IMR-90 (cell line): Measurements from ENCODE around the gene PIEZO2. TPM values are rescaled to one million over a fixed set of nuclear protein-coding genes. Genes with fewer than 3 reads are reported as not detected.

Experiments
- ATAC-seq: fragments of 200-7000 bp; cut with Tn5 transposase; 2 replicates; pipeline ENCODE4 v1.9.1; 2020; ENCODE audit warnings: low read depth, mild to moderate bottlenecking, moderate library complexity
- BruUV-seq: library from RNA; stranded (reverse); fragments of 400-500 nt; replicated peaks from 2 replicates; lab custom pipeline; 2021; lab: Mats Ljungman, UMichigan
- CTCF ChIA-PET: fragments of 300-600 bp; formaldehyde crosslinking; extraction: SDS; loops from one replicate; lab custom pipeline; 2021; ENCODE audit warnings: antibody characterized with exemption; lab: Yijun Ruan, JAX
- POLR2A ChIA-PET: fragments of 300-600 bp; sonication (Branson Sonifier 250); formaldehyde crosslinking; loops from one replicate; lab custom pipeline; 2022; ENCODE audit warnings: antibody characterized with exemption; ENCODE audit not compliant: unreplicated experiment; lab: Charles Lee
- DNase-seq: peaks from one replicate; pipeline ENCODE4 v3.0.0; 2013
- H2AFZ ChIP-seq: replicated peaks from 2 replicates; pipeline ENCODE3; 2013; ENCODE audit warnings: low read length, mild to moderate bottlenecking; ENCODE audit not compliant: poor library complexity
- H2AK5ac ChIP-seq: 2 replicates; pipeline ENCODE4 v1.6.1; 2013; ENCODE audit warnings: low read depth, low read length, inconsistent platforms
- H2AK9ac ChIP-seq: replicated peaks from 2 replicates; pipeline ENCODE3; 2013; ENCODE audit warnings: mild to moderate bottlenecking, low read depth, low read length, moderate library complexity; ENCODE audit not compliant: poor library complexity
- H2BK120ac ChIP-seq: 2 replicates; pipeline ENCODE4 v1.6.1; 2013; ENCODE audit warnings: low read depth, low read length, inconsistent platforms
- H2BK15ac ChIP-seq: 3 replicates; pipeline ENCODE4 v1.6.1; 2013; ENCODE audit warnings: low read depth, low read length, inconsistent platforms
- H2BK20ac ChIP-seq: 2 replicates; pipeline ENCODE4 v1.6.1; 2013; ENCODE audit warnings: low read depth, mild to moderate bottlenecking, inconsistent platforms, low read length, moderate library complexity
- H2BK5ac ChIP-seq: 2 replicates; pipeline ENCODE4 v1.6.1; 2013; ENCODE audit warnings: mild to moderate bottlenecking, low read depth, low read length, inconsistent platforms; ENCODE audit not compliant: poor library complexity, severe bottlenecking
- H3K14ac ChIP-seq: replicated peaks from 2 replicates; pipeline ENCODE4 v1.6.1; 2013; ENCODE audit warnings: low read depth, low read length, inconsistent platforms
- H3K18ac ChIP-seq: 2 replicates; pipeline ENCODE4 v1.6.1; 2013; ENCODE audit warnings: low read depth, low read length, control low read depth
- H3K23ac ChIP-seq: 2 replicates; pipeline ENCODE4 v1.6.1; 2013; ENCODE audit warnings: low read depth, low read length, inconsistent platforms
- H3K27ac ChIP-seq: 2 replicates; pipeline ENCODE4 v1.5.1; 2013; ENCODE audit warnings: mild to moderate bottlenecking, control low read depth, low read length; ENCODE audit not compliant: insufficient read depth
- H3K27me3 ChIP-seq: 2 replicates; pipeline ENCODE4 v1.6.1; 2013; ENCODE audit warnings: low read length; ENCODE audit not compliant: control insufficient read depth, insufficient read depth
- H3K36me3 ChIP-seq: 2 replicates; pipeline ENCODE4 v1.6.1; 2013; ENCODE audit warnings: low read length, mixed read lengths; ENCODE audit not compliant: control insufficient read depth, insufficient read depth
- H3K4ac ChIP-seq: 2 replicates; pipeline ENCODE4 v1.6.1; 2013; ENCODE audit warnings: low read depth, low read length, inconsistent platforms
- H3K4me1 ChIP-seq: 2 replicates; pipeline ENCODE4 v1.6.1; 2013; ENCODE audit warnings: low read length, mixed read lengths; ENCODE audit not compliant: control insufficient read depth, insufficient read depth
- H3K4me2 ChIP-seq: 2 replicates; pipeline ENCODE4 v1.6.1; 2013; ENCODE audit warnings: low read depth, mild to moderate bottlenecking, control low read depth, low read length, moderate library complexity
- H3K4me3 ChIP-seq: 2 replicates; pipeline ENCODE4 v1.5.1; 2013; ENCODE audit warnings: low read depth, mild to moderate bottlenecking, control low read depth, low read length, moderate library complexity; ENCODE audit not compliant: insufficient read depth
- H3K56ac ChIP-seq: 2 replicates; pipeline ENCODE4 v1.6.1; 2013; ENCODE audit warnings: low read length, inconsistent platforms; ENCODE audit not compliant: insufficient read depth; ENCODE audit errors: extremely low read depth
- H3K79me1 ChIP-seq, 2 experiments: 2 replicates each; pipeline ENCODE4 v1.6.1; 2013; ENCODE audit warnings: low read length in 2 of 2, inconsistent platforms in 1 of 2, low read depth in 1 of 2
- H3K9ac ChIP-seq: 2 replicates; pipeline ENCODE4 v1.6.1; 2013; ENCODE audit warnings: low read depth, low read length, control low read depth
- H3K9me1 ChIP-seq: 2 replicates; pipeline ENCODE4 v1.6.1; 2013; ENCODE audit warnings: low read length, inconsistent platforms; ENCODE audit not compliant: insufficient read depth
- H3K9me3 ChIP-seq: 2 replicates; pipeline ENCODE4 v1.6.1; 2013; ENCODE audit warnings: low read length; ENCODE audit not compliant: control insufficient read depth, insufficient read depth
- H4K20me1 ChIP-seq: 2 replicates; pipeline ENCODE4 v1.6.1; 2013; ENCODE audit warnings: low read length, inconsistent platforms; ENCODE audit not compliant: insufficient read depth
- H4K5ac ChIP-seq: 2 replicates; pipeline ENCODE4 v1.6.1; 2013; ENCODE audit warnings: mild to moderate bottlenecking, low read depth, low read length, control low read depth
- H4K8ac ChIP-seq, 2 experiments: 2 replicates each; pipeline ENCODE4 v1.6.1; 2013; ENCODE audit warnings: low read depth in 2 of 2, low read length in 2 of 2, control low read depth in 1 of 2, inconsistent platforms in 1 of 2
- H4K91ac ChIP-seq: 2 replicates; pipeline ENCODE4 v1.6.1; 2013; ENCODE audit warnings: low read depth, low read length, inconsistent platforms; ENCODE audit not compliant: insufficient read depth
- CEBPB ChIP-seq: IDR thresholded peaks from 2 replicates; pipeline ENCODE4 v1.6.1; 2012; ENCODE audit warnings: low read depth, low read length, improper control_type of control experiment
- CTCF ChIP-seq: conservative IDR thresholded peaks from 2 replicates; pipeline ENCODE4 v1.5.1; 2012; ENCODE audit warnings: mild to moderate bottlenecking, low read depth, low read length, improper control_type of control experiment
- ELK1 ChIP-seq: fragments of 150-350 bp; IDR thresholded peaks from 2 replicates; pipeline ENCODE4 v1.6.1; 2016; ENCODE audit warnings: low read depth, mild to moderate bottlenecking, low read length, moderate library complexity, borderline replicate concordance
- FOS ChIP-seq: fragments of 150-350 bp; IDR thresholded peaks from 2 replicates; pipeline ENCODE4 v1.6.1; 2016; ENCODE audit warnings: low read depth, low read length
- MAFK ChIP-seq: IDR thresholded peaks from 2 replicates; pipeline ENCODE4 v1.6.1; 2012; ENCODE audit warnings: low read depth, low read length, improper control_type of control experiment
- MAZ ChIP-seq: IDR thresholded peaks from 2 replicates; pipeline ENCODE4 v1.6.1; 2012; ENCODE audit warnings: low read depth, mild to moderate bottlenecking, low read length, improper control_type of control experiment, moderate library complexity, borderline replicate concordance
- MXI1 ChIP-seq: IDR thresholded peaks from 2 replicates; pipeline ENCODE4 v1.6.1; 2012; ENCODE audit warnings: low read depth, mild to moderate bottlenecking, low read length, moderate library complexity, borderline replicate concordance
- POLR2A ChIP-seq: IDR thresholded peaks from 2 replicates; pipeline ENCODE4 v1.6.1; 2012; ENCODE audit warnings: mild to moderate bottlenecking, low read depth, low read length
- RCOR1 ChIP-seq: IDR thresholded peaks from 2 replicates; pipeline ENCODE4 v1.6.1; 2012; ENCODE audit warnings: mild to moderate bottlenecking, low read length, improper control_type of control experiment; ENCODE audit not compliant: insufficient replicate concordance
- RFX5 ChIP-seq: IDR thresholded peaks from 2 replicates; pipeline ENCODE4 v1.8.0; 2012; ENCODE audit warnings: low read depth, mild to moderate bottlenecking, low read length, moderate library complexity
- SMC3 ChIP-seq: fragments of 150-350 bp; IDR thresholded peaks from 2 replicates; pipeline ENCODE4 v1.6.1; 2016; ENCODE audit warnings: low read depth, mild to moderate bottlenecking, antibody characterized with exemption, low read length, moderate library complexity
- USF2 ChIP-seq: fragments of 150-350 bp; IDR thresholded peaks from 2 replicates; pipeline ENCODE4 v1.6.1; 2017; ENCODE audit warnings: mild to moderate bottlenecking, antibody characterized with exemption, low read length, low read depth
- WGBS, 2 experiments: methylation state at CpG; one replicate each; pipeline versions ENCODE4 v1.1.5 to v1.1.7; 2013; ENCODE audit warnings: missing lambda C conversion rate in 2 of 2; ENCODE audit not compliant: insufficient read length in 1 of 2; ENCODE audit errors: extremely low coverage in 2 of 2; 5-methylcytosine and 5-hydroxymethylcytosine counted together
- dilution Hi-C: fragments of 300-500 bp; cut with HindIII; formaldehyde crosslinking; loops from one replicate; pipeline ENCODE4 v1.14.3; 2018; ENCODE audit warnings: low sequenced_read_pairs; ENCODE audit not compliant: unreplicated experiment
- in situ Hi-C: fragments of 300-500 bp; cut with MboI; formaldehyde crosslinking; loops from 3 replicates; pipeline ENCODE4 v1.14.3; 2019; ENCODE audit warnings: low sequenced_read_pairs, inconsistent platforms, mixed read lengths
- intact Hi-C: fragments of 100-400 bp; cut with micrococcal nuclease; formaldehyde crosslinking; loops from 2 replicates; pipeline ENCODE4 v1.10.0; 2022
- polyA plus RNA-seq, 3 experiments: library from polyadenylated mRNA; depleted of rRNA; stranded (reverse); fragments of >200 nt; gene quantifications; 2 replicates each; pipeline ENCODE4 v1.2.3, GENCODE V29; 2012; ENCODE audit warnings: low replicate concordance in 1 of 3
- total RNA-seq: library from RNA; depleted of rRNA; stranded (reverse); fragments of >200 nt; gene quantifications from 2 replicates; pipeline ENCODE4 v1.2.3, GENCODE V29; 2012

Gene PIEZO2
- total and polyA plus RNA-seq, 2 of the 4 experiments (the other 2 are of a cell fraction): 2.4 to 4.1 TPM

GRCh38 chr18:10759241-10759640, 390.1 kb downstream of the PIEZO2 start:
- POLR2A ChIA-PET: no interaction called here

More at GRCh38 chr18:10759241-10759640, 390.1 kb downstream of the PIEZO2 start:
- no peak overlapping the region for H2AFZ ChIP-seq
- no peak overlapping the region for H2BK20ac ChIP-seq
- H3K36me3 ChIP-seq: peaks cover 35% of the 10 kb centered on the region
- no peaks in the 10 kb centered on the region for H3K27me3 ChIP-seq
- H3K23ac ChIP-seq: no peak overlapping the region
- H2BK120ac ChIP-seq: no peak overlapping the region
- H3K9me1 ChIP-seq: peaks cover 7% of the 10 kb centered on the region; the same call in 1 of the 2 replicates
- WGBS, 2 experiments: 100% methylated on average over 3 of the region's 7 CpGs; no CpG with 5 or more reads in 1 of the 2 experiments
- no peak overlapping the region for H3K4ac ChIP-seq
- no peaks in the 10 kb centered on the region for H3K4me1 ChIP-seq
- no peak overlapping the region for H2AK9ac ChIP-seq
- no peak for DNase-seq
- H4K8ac ChIP-seq: no peak overlapping the region
- H3K18ac ChIP-seq: no peak overlapping the region
- H3K9me3 ChIP-seq: no peaks in the 10 kb centered on the region
- no peak overlapping the region for H3K4me3 ChIP-seq
- ATAC-seq: no peak
- no peak overlapping the region for H3K14ac ChIP-seq
- H2BK15ac ChIP-seq: no peak overlapping the region
- in situ Hi-C loops: no loop called here
- dilution Hi-C loops: no loop called here
- no peak overlapping the region for H3K4me2 ChIP-seq
- CTCF ChIA-PET: interaction anchor here (0.7 kb wide), 1 partner anchor 794 kb away, joined by 3 read pairs; no protein-coding TSS in a partner anchor
- H3K56ac ChIP-seq: no peak overlapping the region
- no peaks in the 10 kb centered on the region for H4K20me1 ChIP-seq
- H4K91ac ChIP-seq: no peak overlapping the region
- no peak overlapping the region for H3K27ac ChIP-seq
- TF ChIP-seq RCOR1 (no peak), MAFK (no peak), FOS (no peak), CEBPB (no peak), RFX5 (no peak), USF2 (no peak), CTCF (no peak), MAZ (no peak), ELK1 (no peak), POLR2A (no peak), MXI1 (no peak), SMC3 (no peak)
- no peak overlapping the region for H2BK5ac ChIP-seq
- H3K79me1 ChIP-seq: no peaks in the 10 kb centered on the region
- H3K9ac ChIP-seq: no peak overlapping the region
- intact Hi-C loops: no loop called here
- BruUV-seq: no TSS peak
- no peak overlapping the region for H2AK5ac ChIP-seq
- no peak overlapping the region for H4K5ac ChIP-seq
